ENCODE data around the gene CACNA1D.

The CACNA1D gene

DNA sequence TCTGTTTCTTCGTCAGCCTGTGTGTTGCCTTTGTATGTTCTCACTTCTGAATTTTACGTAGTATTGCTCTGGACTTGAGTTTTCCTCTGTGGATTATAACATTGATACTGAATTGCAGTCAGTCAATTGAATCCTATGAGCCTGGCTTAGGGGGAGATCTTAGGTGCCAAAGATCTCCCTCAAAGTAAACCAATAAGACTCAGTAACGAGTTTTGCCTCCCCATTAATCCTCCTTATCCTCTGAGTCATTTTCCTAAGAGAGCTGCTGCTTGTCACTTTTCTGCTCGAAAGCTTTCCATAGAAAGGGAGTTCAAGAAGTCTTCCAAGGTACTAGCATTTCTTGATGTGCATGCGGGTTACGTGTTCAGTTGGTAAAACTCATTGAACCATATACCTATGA is 225.4 kb downstream of the CACNA1D start:
- no peak for FAIRE-seq

DNA sequence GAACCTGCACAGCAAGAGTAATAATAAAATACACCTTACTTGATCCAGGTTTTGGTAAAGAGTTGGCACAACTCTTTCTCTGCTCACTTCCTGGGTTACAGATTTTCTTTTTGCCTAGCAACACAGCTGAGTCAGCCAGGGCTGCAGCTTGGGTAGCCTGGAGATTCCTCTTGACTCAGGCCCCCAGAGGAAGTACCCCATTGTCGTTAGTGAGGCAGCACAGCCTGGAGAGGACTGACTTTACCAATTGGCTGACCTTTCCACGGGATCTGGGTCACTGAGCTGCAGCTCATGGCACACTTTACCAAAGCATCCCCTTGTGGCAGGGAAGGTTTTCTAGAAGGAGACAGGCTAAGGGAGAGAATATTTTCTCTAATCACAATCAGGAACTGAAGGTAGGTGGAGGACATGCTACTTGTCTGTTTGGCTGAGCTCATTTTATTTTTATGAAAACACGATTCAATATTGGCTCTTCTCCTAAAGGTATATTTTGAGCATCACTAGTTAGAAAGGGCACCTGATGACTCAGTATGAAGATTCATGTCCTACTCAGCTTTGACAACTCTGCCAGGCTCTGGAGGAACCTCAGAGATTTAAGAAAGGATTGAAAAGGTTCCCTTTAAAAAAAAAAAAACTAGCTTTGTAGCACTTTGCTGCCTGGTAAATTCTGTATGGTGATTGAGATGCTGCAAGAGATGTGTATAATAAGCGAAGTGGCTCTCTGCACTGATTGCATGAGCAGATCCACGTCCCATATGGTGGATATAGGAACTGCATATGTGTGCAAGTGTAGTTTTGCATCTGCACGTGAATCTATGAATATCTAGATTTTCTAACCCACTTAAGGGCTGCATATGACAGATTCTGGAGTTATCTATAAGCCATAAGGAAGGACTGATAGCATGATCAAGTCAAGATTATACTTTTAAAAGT is 227.0 kb downstream of the CACNA1D start:
- FAIRE-seq: no peak

DNA sequence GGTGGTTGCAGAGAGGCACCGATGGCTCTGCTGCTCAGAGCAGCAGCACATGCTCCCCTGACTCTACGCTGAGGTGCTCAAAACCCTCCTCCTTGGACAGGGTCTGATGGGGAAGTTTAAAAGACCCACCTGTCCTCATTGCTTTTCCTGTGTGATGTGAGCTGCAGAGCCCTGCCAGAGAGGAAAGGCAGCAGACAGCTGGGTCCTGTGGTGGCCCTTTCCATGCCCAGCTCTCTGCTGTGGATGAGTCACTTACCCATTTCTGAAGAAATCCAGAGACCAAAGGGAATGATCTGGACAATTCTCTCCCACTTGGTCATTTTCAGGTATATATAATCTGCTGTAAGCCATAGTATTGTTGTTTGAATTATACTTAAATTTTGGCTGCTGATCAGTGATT is 230.2 kb downstream of the CACNA1D start:
- no peak for FAIRE-seq

DNA sequence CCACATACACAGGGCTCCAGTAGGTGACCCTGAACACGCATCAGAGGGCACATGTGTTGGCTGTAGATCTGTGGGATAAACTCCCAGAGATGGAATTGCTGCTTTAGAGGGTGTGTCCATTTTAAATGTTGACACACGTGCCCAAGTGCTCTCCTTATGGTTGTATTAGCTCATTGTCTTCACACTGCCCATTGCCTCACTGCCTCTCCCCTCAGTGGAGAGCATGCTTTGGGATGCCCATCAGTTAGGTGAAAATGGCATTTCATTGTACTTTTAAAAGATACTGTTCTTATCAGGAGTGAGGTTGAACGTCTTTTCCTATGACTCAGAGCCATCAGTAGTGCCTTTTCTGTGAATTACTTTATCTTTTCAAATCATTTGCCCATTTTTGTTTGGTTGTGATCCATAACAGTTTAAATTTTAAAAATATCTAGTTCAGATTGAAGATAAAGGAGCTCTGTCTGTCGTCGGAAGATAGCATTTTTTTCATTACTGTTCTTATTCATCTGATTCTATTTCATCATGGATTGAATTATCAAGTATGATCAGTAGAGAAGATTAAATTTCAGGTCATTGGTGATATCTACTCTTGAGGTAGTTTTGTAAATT is 231.1 kb downstream of the CACNA1D start:
- FAIRE-seq: no peak

DNA sequence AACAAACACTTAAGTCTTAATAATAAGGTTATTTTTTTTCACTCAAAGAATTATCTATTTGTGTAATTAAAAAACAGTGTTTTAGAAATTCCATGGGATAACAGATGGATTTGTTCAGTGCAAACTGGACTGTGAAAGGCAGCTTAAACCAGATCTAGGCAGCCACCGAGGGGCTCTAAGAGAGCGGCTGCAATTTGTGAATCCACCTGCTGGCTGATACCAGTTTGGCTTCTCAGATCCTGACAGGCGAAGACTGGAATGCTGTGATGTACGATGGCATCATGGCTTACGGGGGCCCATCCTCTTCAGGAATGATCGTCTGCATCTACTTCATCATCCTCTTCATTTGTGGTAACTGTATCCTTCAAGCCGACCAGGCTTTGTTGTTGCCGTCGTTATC is 232.2 kb downstream of the CACNA1D start:
- no peak for FAIRE-seq

DNA sequence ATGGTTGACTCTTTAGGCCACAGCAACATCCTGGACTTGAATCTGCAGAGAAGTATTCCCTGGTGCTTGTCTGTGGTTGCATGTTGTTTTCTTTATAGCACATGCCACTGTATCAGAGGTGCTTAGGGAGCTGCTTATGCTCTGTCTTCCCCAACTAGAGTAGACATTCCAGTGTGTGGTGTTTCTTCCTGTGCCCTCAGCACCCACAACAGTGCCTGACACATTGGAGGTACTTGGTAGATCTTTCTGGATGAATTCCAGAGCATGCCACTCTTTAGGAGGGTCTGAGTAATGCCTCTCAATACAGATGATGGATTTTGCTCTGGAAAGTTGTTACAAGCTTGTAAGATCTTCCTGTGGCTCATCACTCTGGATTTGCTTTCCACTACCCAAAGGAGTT is 234.2 kb downstream of the CACNA1D start:
- FAIRE-seq: no peak

DNA sequence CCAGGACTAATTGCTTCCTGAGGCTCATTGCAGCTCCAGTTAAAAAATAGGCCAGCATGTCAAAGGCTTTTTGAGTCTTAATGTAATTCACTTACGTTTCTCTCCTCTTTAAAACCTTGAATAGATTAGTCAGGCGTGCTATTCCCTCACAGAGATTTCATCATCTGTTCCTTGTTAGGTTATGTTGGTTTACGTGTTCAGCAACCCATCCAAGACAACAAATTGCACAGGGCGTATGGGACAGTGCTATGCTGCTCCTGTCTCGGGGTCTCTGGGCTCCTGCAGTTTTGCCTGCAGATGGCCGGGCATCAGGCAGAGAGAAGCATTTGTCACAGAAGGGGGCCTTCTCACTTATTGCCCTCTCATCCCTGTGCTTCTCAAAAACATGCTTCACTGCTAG is 234.7 kb downstream of the CACNA1D start:
- no peak for FAIRE-seq

DNA sequence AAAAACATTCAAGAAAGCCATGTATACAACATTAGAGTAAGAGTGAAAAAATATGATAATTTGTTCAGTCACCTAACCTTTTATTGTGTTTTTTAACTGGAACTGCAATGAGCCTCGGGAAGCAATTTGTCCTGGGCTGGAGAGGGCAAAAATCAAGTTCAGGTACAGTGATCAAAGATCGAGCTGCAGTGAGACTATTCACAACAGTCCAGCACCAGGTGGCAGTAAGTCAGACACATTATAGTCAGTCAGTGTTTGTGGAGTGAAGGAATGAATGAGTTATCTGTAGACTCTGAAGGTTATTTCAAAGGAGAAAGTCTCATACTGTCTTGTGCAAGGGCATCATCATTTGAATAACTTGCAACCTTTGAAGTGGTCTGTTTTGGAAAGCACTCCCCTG is 235.2 kb downstream of the CACNA1D start:
- no peak for FAIRE-seq

DNA sequence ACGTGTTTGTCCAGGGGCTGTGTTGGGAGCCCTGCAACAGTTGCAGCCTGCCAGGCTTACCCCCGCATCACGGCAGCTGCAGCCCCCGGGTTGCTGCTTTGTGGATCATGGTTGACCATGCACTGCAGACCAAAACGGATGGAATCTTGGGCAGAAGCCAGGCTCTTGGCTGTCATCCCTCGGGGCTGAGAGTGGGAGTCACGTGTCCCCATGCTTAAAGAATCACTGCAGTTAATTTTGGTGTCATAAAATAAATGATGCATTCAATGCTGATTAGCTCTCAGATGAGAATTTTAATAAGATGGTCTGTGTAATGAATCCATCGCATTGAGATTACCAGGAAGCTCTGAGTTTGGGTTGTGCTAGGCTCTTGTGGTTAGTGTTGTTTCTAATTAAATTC is 236.2 kb downstream of the CACNA1D start:
- no peak for FAIRE-seq

DNA sequence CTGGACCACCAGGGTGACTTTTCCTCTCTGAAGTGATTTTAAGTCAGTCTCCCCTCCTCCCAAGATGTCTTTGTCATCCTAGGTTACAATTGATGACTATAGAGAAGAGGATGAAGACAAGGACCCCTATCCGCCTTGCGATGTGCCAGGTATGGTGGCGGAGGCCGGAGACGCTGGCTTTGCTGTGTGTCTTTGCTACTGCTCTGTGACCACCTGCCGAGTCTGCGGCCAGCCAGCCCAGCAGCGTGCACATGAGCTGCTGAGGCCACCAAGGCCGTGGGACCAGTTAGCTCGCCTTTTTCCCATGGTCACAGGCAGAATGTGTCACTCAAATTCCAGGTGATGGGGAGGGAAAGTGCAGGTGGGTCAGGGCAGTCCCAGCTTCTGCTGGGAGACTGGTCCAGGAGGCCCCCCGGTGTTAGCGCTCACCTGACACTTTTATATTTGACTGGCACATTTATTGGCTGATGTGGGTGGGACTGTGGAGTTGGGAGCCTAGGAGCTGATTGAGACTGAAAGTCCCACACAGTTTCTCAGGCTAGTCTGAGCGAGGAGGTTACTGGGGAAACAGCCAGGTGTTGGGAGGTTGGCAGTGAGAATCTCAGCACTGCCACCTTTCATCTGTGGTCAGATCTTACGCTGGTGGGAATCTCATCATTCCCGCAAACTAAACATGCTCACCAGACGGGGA is 237.7 kb downstream of the CACNA1D start:
- no peak for FAIRE-seq

DNA sequence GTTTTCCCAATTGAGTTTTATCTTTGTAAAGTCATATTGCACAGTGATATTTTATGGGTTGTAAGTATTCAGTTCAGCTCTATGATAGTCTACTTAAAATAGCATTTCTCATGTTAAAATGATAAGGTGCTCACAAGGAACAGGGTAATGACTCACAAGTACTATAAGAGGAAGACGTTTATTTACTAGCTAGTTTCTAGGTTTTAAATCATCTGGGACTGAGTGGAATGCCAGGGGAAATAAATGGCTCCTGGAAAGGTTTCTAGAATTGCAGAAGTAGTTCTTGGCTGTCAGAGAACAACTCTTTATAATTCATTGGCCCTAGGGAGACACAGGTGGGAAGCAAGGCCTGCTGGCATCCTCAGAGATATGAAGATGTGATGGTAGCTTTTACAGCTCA is 239.0 kb downstream of the CACNA1D start:
- no peak for FAIRE-seq

DNA sequence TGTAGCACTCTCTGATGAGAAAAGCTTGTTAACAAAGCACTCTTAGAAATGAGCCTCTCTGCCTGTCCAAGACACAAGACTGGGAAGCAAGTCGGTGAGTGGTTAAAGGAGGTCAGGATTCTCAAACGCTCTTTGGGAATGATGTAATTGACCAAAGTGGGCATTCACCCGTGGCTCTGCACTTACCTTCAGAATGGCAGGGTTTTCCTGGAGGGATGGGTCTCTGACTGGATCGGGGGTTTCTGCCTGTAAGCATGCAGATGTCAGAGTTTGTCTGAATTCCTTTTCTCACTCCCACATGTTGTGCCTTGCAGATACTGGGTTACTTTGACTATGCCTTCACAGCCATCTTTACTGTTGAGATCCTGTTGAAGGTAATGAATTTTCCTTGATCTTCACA is 245.6 kb downstream of the CACNA1D start:
- no peak for FAIRE-seq

DNA sequence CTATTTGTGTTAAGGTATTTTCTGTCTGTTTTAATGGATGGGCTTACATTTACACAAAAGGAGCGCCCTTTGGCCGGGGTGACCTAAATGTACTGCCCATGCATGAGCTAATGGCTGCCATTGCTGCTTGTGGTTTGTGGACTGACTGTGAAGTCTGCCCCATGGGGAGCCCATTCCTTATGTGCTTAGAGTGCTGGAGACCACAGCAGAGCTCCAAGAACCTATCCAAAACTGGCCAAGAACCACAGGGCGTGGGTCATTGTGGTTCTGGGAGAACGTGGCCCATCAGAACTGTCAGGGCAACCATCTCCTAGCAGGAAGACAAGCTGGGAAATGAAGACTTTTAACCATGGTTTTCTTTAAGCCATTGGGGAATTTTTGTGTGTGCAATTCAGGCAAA is 246.5 kb downstream of the CACNA1D start:
- no peak for FAIRE-seq

DNA sequence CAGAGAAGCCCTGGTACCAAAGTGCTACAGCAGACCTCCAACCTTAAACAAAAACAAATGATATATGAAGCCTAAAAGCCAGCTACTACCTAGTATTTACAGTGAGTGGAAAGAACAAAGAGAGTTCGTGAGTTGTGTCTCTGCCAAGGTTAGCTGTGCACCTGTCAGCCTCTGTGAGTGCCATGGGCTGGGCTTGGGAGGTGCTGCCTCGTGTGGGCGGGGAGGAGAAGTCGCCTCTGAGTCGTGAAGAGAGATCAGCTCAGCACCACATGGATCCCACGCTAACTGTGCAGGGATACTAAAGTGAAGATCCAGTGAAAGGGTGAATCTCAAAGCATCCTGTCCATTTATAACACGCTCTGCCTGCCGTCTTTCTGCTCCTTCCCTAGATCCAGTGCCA is 249.9 kb downstream of the CACNA1D start:
- no peak for FAIRE-seq

DNA sequence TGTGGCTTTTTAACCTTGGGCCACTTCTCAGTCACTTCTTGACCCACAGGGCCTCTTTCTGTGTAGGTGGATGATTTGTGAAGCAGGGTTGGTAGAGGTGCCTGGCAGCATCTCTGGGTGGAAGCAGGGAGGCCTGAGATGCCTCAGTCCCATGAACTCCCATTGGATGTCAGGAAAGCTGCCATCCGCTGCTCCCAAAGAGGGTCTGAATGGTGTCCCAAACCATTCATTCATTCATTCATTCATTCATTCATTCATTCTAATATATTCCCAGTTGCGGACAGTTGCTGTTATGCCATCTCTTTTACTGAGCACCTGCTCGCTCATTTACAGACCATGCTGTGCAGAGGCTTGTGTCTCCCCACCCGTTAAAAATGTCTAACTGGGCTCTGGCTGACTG is 253.1 kb downstream of the CACNA1D start:
- no peak for FAIRE-seq

DNA sequence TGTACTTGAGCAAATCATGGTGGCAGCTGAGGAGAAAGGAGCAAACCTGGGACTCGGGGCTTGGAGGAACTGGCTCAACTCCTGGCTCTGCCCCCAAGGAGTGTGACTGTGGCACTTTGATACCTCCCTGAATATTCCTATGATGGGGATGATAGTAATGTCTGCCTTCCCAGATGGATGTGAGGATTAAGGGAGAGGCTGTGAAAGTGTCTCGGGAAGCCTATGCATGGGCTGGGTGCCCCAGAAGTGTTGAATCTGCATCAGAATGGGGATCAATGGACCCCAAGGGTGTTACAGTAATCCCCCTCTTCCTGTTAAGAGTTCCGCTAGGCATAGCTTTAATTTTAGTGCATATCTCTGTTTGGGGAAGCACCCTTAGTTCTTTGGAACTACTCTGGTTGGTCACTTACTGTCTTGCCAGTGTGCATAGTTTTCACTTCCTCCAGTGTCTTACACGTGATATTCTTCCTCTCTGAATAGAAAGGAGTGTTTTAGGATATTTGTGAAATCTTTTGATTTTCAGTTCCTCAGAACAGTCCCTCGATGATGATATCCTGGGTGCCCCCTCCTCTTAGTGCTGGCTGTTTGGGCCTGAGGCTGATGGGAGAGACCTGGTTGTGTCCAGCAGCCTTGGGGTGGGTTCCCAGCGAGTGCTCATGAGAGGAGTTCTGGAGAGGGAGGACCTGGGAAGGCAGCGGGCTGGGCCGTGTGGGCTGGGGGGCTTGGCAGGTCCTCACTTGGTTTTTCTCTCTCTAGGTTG is 254.3 kb downstream of the CACNA1D start:
- no peak for FAIRE-seq

DNA sequence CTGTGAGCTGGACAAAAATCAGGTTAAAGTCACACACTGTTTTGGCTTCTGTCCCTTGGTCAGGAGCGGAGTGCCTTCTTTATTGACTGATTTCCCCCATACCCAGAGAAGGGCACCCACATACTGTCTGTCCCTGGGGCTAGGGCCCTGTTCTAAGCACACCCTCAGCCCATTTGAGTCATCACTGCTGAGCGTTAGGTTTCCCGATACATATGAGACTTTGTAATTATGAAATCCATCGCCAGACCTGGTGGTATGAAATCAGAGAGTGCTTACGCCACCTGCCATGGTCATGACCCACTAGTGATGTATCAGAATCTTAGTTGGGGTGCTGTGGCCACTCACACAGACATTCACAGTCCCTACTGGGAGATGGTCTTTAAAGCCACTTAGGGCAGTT is 255.0 kb downstream of the CACNA1D start:
- FAIRE-seq: no peak

DNA sequence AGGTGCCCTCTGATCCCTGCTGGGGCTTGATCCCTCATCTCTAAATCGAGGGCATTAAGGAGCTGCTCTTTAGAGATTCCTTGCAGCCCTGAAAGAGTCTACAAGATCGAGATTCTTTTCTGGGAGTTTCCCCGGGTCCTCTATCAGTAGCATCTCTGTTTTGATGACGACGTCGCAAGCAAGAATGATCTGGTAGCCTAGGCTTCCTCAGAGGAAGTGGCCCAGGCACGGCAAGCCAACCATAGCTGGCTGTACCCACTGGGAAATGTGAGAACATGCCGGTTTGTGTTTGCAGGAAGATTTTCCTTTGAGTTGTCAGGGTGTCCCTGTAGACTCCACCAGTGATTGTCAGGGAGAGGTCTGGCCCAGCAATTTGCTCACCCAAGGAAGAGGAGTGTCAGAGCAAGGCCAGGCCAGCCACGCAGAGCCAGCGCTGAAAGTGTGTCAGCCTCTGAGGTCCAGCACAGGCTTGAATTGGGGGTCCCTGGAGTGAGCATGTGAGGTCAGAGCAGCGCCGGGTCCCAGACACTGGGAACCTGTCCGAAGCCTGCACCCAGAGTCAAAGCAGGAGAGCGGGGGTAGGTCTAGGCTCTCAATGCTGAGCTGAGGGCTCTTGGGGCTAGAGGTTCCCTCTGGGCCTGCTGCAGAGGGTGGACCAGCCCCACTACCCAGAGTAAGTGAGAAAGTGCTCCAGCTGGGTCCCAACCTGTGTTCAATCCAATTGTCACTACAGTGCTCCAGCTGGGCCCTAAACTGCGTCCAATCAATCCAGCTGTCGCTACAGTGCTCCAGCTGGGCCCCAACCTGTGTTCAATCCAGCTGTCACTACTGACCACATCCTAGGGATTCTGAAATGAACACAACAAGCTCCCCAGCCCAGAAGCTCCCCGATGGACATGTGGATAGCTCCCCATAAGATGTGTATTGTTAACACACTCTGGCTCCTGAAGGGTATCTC is 256.1 kb downstream of the CACNA1D start:
- no peak for FAIRE-seq

DNA sequence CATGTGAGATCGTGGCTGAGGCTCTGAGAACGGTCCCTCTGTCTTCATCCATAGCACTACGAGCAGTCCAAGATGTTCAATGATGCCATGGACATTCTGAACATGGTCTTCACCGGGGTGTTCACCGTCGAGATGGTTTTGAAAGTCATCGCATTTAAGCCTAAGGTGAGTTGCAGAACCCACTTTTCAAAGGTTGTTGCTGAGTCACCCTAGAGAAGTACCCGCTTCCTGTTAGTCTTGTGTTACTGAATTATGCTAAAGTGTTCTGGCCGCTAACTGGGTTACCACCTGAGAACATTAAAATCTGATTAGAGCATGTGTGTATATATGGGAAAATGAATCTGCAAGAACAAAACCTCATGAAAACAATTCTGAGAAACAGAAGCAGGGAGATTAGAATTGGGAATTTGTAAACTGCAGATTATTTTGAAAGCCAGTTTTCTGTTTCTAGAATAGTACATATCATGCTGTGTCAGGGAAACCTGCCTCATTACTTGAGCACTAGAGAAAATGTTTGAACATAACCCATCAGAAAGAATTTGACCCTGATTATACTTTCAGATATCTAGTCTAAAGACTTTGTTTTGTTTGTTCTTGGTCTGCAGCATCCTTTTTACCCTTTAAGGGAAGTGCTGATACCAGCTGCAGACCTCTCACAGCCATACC is 259.2 kb downstream of the CACNA1D start:
- FAIRE-seq: no peak

DNA sequence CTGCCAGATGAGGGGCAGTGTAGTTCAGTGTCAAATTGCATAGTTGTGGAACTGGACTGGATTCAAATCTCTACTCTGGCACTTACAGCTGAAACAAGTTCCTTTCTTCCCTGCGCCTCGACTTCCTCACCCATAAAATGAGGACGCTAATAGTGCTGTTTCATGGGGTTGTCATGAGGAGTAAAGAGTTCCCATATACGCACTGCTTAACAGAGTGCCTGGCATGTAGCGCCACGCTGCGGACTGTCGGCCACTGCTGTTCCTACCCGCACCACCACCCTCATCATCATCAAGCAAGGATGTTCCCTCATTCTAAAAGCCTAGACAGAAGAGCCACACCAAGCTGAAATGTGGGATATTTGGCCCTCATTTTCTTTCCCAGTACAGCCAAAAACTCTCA is 259.9 kb downstream of the CACNA1D start:
- FAIRE-seq: no peak

DNA sequence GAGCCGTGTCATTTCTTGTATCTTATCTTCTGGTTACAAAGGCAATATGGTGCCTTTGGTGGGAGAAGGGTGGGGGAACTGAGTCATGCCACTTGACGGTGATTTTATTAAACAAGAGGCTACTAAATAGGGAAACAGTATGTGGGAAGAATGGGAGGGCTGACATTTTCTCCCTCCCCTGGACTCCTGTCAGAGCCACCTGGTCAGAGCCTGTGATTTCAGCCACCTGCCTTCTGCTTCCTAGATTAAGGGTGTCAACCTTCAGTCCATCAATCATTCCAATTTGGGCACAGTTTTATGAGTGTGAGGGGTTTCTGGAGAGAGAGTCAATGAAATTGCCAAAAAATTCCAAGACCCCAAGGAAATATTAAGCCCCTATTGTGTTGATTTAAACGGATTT is 264.4 kb downstream of the CACNA1D start:
- FAIRE-seq: no peak
